ENCODE data around the gene RAPGEFL1.
"Not testable (repeated sequence)": the region's sequence is repeated elsewhere in the genome, so short reads cannot be mapped to it uniquely, and the experiment has no call there.

The RAPGEFL1 gene

GRCh38 chr17:40218006-40218739 is 40.9 kb downstream of the RAPGEFL1 start:
- DNase-seq: no peak

DNA sequence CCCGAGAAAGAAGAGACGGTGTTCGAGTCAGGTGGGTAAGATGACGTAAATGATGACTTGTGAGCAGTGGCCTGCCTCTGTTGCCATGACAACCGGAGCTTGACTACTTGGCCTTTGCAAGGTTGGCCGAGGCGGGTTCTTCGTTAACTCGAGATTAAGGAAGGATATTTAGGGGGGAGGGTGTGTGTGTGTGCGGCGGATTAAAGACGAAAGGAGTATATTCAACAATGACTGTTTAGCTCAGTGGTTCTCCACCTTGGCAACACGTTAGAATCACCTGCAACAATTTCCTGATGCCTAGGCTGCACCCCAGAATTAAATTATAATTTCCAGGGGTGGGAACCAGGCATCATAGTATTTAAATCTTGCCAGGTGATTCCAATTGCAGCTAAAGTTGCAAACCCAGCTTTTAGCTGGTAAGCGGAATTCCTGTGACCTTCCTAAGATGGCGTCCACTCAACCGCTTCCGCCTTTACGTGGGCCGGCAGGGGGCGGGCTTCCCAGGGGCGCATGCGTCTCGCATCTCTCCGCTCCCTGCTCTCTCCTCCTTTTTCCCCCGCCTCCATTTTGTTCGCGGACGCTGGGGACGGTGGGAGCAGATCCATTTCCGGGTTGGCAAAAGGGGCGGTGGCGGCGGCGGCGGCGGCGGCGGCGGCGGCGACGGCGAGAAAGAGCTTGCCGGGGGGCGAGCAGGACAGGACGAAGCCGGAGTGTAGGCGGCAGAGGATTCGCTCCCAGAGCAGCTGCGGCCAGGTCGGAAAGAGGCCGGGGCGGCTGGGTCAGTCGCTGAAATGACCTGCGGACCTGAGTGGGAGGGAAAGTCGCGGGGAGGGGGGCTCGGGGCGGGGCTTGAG is 41.7 kb downstream of the RAPGEFL1 start, which contains the start of gene WIPF2:
Gene WIPF2, plus strand, starts transcription at position 565 of the 854 bp plus-strand sequence. CDS start 37,156 bp downstream, outside the sequence.
- DNase-seq: peak; percentile 92

- DNase-seq: peak; percentile 12
These were observed 42.5 kb downstream of the RAPGEFL1 start for GRCh38 chr17:40219594-40220338.

DNA sequence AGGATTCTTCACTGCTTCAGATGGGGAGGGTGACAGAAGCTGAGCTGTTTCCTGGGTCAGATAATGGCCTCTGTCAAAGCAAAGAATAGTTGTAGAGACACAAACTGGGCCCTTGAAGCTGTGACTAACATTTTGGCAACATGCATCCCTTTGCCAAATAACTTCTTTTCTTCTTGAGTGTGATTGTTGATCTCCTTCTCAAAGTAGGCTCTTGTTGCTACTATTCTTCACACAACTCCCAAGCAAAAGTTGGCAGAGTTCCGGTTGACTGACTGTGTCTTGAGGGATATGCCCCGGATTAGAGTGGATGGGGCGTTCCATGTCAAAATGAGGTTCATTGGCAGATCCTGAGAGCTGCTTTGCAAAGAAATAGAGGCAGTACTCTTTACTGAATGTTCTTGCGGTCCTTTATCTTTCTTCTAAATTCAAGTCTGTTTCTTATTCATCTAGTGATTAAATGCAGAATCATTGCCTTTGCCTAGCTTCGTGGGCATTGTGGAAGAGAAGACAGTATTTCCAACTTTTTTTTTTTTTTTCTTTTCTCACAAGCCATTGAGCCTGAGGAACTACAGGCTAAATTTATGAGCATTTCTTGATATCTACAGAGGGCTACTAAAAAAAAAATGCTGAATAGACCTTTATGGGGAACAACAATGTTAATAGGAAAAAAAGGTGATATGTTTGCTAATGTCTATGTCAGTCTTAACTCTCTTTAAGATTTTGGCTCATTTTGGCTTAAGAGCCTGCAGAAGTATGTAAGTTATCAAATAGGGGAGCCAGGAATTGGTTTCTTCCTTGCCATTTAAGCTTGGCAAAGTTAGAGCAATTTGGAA is 47.7 kb downstream of the RAPGEFL1 start:
- no peak for DNase-seq

GRCh38 chr17:40229146-40229545 is 51.9 kb downstream of the RAPGEFL1 start:
- DNase-seq: not testable (repeated sequence)

GRCh38 chr17:40230670-40231069 is 53.4 kb downstream of the RAPGEFL1 start:
- DNase-seq: no peak

- DNase-seq: not testable (repeated sequence)
These were observed 54.7 kb downstream of the RAPGEFL1 start for GRCh38 chr17:40231928-40232327.

GRCh38 chr17:40241252-40241834 is 64.1 kb downstream of the RAPGEFL1 start:
- DNase-seq: no peak

DNA sequence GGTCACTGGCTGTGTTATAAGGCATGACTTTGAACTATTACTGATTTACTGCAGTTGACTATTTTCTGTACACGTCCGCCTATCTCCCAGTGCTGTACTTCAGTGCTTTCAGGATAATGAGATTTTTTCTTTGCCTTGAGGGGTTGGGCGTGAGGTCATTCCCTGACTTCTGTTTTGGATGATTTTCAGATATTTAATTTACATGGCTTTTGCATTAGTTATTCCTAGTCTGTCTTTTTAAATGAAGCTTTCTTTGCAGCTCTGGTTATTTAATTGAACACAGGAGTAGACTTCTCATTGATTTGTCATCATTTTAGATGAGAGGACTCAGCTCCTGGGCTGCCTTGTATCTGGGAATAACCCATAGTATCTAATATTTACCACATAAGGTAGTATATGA is 65.5 kb downstream of the RAPGEFL1 start:
- no peak for DNase-seq

GRCh38 chr17:40243761-40244160 is 66.5 kb downstream of the RAPGEFL1 start:
- DNase-seq: no peak

DNA sequence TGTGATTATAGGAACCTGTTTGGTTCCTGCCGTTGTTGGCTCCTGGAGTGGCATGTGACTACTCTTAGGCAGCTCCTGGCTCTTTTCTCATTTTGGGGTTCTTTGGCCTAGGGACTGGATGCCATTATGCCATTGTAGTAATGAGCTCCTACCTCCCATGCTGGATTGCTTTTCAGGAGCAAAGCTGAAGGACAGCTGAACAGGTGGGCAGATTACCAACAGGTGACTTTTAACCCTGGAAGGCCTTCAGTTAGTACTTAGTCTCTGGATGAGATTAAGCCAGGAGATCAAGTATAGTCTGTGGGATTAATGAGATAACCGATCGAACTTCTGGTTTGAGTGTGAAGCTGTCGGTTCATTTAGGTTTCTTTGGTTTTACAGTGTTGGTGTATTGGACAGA is 67.0 kb downstream of the RAPGEFL1 start:
- no peak for DNase-seq
